ENCODE results near the gene GNAI3.

Gene GNAI3

DNA sequence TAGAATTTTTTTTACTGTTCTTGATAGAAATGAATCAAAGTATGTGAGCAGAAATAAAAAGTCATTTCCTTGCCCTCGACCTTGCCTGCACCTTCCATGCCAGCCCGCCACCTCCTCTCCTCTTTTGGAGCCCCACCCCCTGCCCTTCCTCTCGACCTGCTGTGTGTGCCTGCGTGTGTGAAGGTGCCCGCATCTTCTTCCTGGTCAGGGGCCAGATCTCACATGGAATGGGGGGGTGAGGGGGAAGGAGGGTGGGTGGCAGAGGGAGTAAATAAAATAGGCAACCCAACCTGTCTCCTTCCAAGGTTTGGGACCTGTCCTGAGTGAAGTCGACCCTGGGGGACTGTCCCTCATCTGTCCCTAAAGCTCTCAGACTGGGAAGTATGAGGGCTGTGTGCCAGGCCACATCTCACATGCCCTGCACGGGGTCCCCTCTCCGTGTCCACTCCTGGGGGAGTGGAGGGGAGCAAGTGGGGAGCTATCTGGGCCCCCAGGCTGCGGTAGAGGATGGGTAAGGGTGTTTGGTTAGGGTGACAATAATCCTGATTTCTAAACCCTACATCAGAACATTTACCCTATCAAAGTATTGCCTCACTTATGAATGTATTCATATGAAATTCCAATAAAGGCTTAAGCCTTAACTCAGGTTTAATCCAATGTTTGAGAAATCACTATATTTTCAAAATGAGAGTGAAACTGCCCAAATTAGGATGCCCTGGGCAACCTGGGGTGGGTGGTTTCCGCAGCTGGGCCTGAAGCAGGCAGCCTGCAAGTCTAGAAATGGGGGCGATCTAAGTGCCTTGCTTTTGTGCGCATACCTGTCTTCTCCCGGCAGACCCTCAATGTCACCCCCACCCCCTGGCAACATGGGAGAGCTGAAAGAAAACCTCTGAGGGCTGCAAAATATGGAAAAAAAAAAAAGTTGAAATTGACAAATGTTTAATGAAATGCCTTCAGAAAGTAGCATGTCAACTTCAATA is 86.6 kb downstream of the GNAI3 start:
- no peak overlapping the region for H3K56ac ChIP-seq (ENCODE audit: low read length)
- no peak for DNase-seq
- no peak overlapping the region for H4K5ac ChIP-seq (ENCODE audit: low read length)
- H2BK5ac ChIP-seq (ENCODE audit: low read length), result no peak overlapping the region
- no peak overlapping the region for H3K4me2 ChIP-seq (ENCODE audit: low read length)
- H3K18ac ChIP-seq (ENCODE audit: low read length), result no peak overlapping the region
- H3K27me3 ChIP-seq (ENCODE audit: insufficient read depth, low read length, poor library complexity), result no peaks in the 10 kb centered on the region
- H3K79me2 ChIP-seq (ENCODE audit: control insufficient read depth, insufficient read depth, low read length), result no peaks in the 10 kb centered on the region
- H3K23ac ChIP-seq (ENCODE audit: low read length), result no peak overlapping the region
- no peak overlapping the region for H2BK15ac ChIP-seq (replicated peaks; ENCODE audit: low read depth)
- H3K36me3 ChIP-seq (ENCODE audit: control insufficient read depth, insufficient read depth, low read length), result peaks cover 2% of the 10 kb centered on the region
- no peak overlapping the region for H3K4ac ChIP-seq (ENCODE audit: low read depth, low read length)
- no peak overlapping the region for H4K8ac ChIP-seq (ENCODE audit: low read depth, low read length)
- no peak overlapping the region for H3K9ac ChIP-seq (ENCODE audit: low read length)
- no CpG with 5 or more reads among the region's 13 CpGs for WGBS (ENCODE audit: extremely low coverage, insufficient coverage, low lambda C conversion rate)
- no peak overlapping the region for H3K4me3 ChIP-seq (ENCODE audit: low read length)
- no peak overlapping the region for H2AK5ac ChIP-seq (ENCODE audit: low read length)
- H3K4me1 ChIP-seq (ENCODE audit: control insufficient read depth, low read depth, low read length), result peaks cover 5% of the 10 kb centered on the region
- H3K79me1 ChIP-seq (ENCODE audit: low read length), result no peaks in the 10 kb centered on the region
- H3K27ac ChIP-seq (ENCODE audit: low read depth, low read length), result no peak overlapping the region
- no peak overlapping the region for H2BK120ac ChIP-seq (ENCODE audit: low read depth, low read length)

- Histone ChIP-seq H2AK5ac (ENCODE audit: low read length) (no peak overlapping the region), H3K79me1 (ENCODE audit: low read length) (no peaks in the 10 kb centered on the region), H3K79me2 (ENCODE audit: control insufficient read depth, insufficient read depth, low read length) (no peaks in the 10 kb centered on the region), H3K56ac (ENCODE audit: low read length) (no peak overlapping the region), H3K18ac (ENCODE audit: low read length) (no peak overlapping the region), H3K36me3 (ENCODE audit: control insufficient read depth, insufficient read depth, low read length) (peaks cover 2% of the 10 kb centered on the region), H4K8ac (ENCODE audit: low read depth, low read length) (no peak overlapping the region), H3K4ac (ENCODE audit: low read depth, low read length) (no peak overlapping the region), H3K23ac (ENCODE audit: low read length) (no peak overlapping the region), H3K9ac (ENCODE audit: low read length) (no peak overlapping the region), H3K27ac (ENCODE audit: low read depth, low read length) (peak overlapping the region; percentile 14), H3K4me3 (ENCODE audit: low read length) (no peak overlapping the region), H2BK120ac (ENCODE audit: low read depth, low read length) (no peak overlapping the region), H2BK15ac (replicated peaks; ENCODE audit: low read depth) (no peak overlapping the region), H4K5ac (ENCODE audit: low read length) (no peak overlapping the region), H3K4me1 (ENCODE audit: control insufficient read depth, low read depth, low read length) (peaks cover 5% of the 10 kb centered on the region), H3K4me2 (ENCODE audit: low read length) (no peak overlapping the region), H2BK5ac (ENCODE audit: low read length) (no peak overlapping the region), H3K27me3 (ENCODE audit: insufficient read depth, low read length, poor library complexity) (no peaks in the 10 kb centered on the region)
- DNase-seq, result no peak
- WGBS (ENCODE audit: extremely low coverage, insufficient coverage, low lambda C conversion rate), result no CpG with 5 or more reads among the region's 2 CpGs
Observed at GRCh38 chr1:109635862-109636200, 87.4 kb downstream of the GNAI3 start.

GRCh38 chr1:109636201-109636952 is 88.0 kb downstream of the GNAI3 start:
- no CpG with 5 or more reads among the region's 9 CpGs for WGBS (ENCODE audit: extremely low coverage, insufficient coverage, low lambda C conversion rate)
- H2AK5ac ChIP-seq (ENCODE audit: low read length), result no peak overlapping the region
- no peak overlapping the region for H4K5ac ChIP-seq (ENCODE audit: low read length)
- peak overlapping the region; percentile 36 for H3K56ac ChIP-seq (ENCODE audit: low read length)
- H3K4me1 ChIP-seq (ENCODE audit: control insufficient read depth, low read depth, low read length), result peaks cover 5% of the 10 kb centered on the region
- no peaks in the 10 kb centered on the region for H3K79me2 ChIP-seq (ENCODE audit: control insufficient read depth, insufficient read depth, low read length)
- H3K4me2 ChIP-seq (ENCODE audit: low read length), result no peak overlapping the region
- H2BK120ac ChIP-seq (ENCODE audit: low read depth, low read length), result no peak overlapping the region
- H3K18ac ChIP-seq (ENCODE audit: low read length), result no peak overlapping the region
- H3K36me3 ChIP-seq (ENCODE audit: control insufficient read depth, insufficient read depth, low read length), result no peaks in the 10 kb centered on the region
- H3K27ac ChIP-seq (ENCODE audit: low read depth, low read length), result peak overlapping the region; percentile 14
- no peak overlapping the region for H4K8ac ChIP-seq (ENCODE audit: low read depth, low read length)
- H3K27me3 ChIP-seq (ENCODE audit: insufficient read depth, low read length, poor library complexity), result no peaks in the 10 kb centered on the region
- no peaks in the 10 kb centered on the region for H3K79me1 ChIP-seq (ENCODE audit: low read length)
- H2BK5ac ChIP-seq (ENCODE audit: low read length), result no peak overlapping the region
- H2BK15ac ChIP-seq (replicated peaks; ENCODE audit: low read depth), result no peak overlapping the region
- peak; percentile 66 for DNase-seq
- no peak overlapping the region for H3K4ac ChIP-seq (ENCODE audit: low read depth, low read length)
- H3K4me3 ChIP-seq (ENCODE audit: low read length), result no peak overlapping the region
- H3K9ac ChIP-seq (ENCODE audit: low read length), result no peak overlapping the region
- no peak overlapping the region for H3K23ac ChIP-seq (ENCODE audit: low read length)

DNA sequence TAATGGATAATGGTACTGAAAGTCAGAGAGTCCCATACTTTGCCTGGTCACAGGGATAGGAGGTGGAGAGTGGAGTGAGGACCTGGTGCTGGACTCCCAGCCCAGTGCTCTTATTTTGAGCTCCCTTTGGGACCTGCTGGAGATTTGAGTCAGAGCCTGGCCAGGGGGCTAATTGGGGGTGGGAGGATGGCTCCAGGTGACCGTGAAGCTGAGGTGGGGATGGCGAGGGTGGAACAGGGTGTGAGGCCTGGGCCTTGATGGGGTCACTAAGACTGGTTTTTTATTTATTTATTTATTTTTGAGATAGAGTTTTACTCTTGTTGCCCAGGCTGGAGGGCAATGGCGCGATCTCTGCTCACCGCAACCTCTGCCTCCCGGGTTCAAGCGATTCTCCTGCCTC is 89.0 kb downstream of the GNAI3 start:
- no CpG with 5 or more reads among the region's 7 CpGs for WGBS (ENCODE audit: extremely low coverage, insufficient coverage, low lambda C conversion rate)
- no peak overlapping the region for H4K8ac ChIP-seq (ENCODE audit: low read depth, low read length)
- no peak overlapping the region for H3K9ac ChIP-seq (ENCODE audit: low read length)
- H3K79me2 ChIP-seq (ENCODE audit: control insufficient read depth, insufficient read depth, low read length), result no peaks in the 10 kb centered on the region
- H4K5ac ChIP-seq (ENCODE audit: low read length), result no peak overlapping the region
- H2BK120ac ChIP-seq (ENCODE audit: low read depth, low read length), result no peak overlapping the region
- H3K27ac ChIP-seq (ENCODE audit: low read depth, low read length), result no peak overlapping the region
- no peak overlapping the region for H2BK15ac ChIP-seq (replicated peaks; ENCODE audit: low read depth)
- H3K23ac ChIP-seq (ENCODE audit: low read length), result no peak overlapping the region
- H3K36me3 ChIP-seq (ENCODE audit: control insufficient read depth, insufficient read depth, low read length), result no peaks in the 10 kb centered on the region
- no peak overlapping the region for H3K4ac ChIP-seq (ENCODE audit: low read depth, low read length)
- H3K4me3 ChIP-seq (ENCODE audit: low read length), result no peak overlapping the region
- H2BK5ac ChIP-seq (ENCODE audit: low read length), result no peak overlapping the region
- H3K4me1 ChIP-seq (ENCODE audit: control insufficient read depth, low read depth, low read length), result peaks cover 5% of the 10 kb centered on the region
- H3K56ac ChIP-seq (ENCODE audit: low read length), result no peak overlapping the region
- no peaks in the 10 kb centered on the region for H3K79me1 ChIP-seq (ENCODE audit: low read length)
- no peak overlapping the region for H3K18ac ChIP-seq (ENCODE audit: low read length)
- H2AK5ac ChIP-seq (ENCODE audit: low read length), result no peak overlapping the region
- no peak overlapping the region for H3K4me2 ChIP-seq (ENCODE audit: low read length)
- no peak for DNase-seq
- no peaks in the 10 kb centered on the region for H3K27me3 ChIP-seq (ENCODE audit: insufficient read depth, low read length, poor library complexity)

DNA sequence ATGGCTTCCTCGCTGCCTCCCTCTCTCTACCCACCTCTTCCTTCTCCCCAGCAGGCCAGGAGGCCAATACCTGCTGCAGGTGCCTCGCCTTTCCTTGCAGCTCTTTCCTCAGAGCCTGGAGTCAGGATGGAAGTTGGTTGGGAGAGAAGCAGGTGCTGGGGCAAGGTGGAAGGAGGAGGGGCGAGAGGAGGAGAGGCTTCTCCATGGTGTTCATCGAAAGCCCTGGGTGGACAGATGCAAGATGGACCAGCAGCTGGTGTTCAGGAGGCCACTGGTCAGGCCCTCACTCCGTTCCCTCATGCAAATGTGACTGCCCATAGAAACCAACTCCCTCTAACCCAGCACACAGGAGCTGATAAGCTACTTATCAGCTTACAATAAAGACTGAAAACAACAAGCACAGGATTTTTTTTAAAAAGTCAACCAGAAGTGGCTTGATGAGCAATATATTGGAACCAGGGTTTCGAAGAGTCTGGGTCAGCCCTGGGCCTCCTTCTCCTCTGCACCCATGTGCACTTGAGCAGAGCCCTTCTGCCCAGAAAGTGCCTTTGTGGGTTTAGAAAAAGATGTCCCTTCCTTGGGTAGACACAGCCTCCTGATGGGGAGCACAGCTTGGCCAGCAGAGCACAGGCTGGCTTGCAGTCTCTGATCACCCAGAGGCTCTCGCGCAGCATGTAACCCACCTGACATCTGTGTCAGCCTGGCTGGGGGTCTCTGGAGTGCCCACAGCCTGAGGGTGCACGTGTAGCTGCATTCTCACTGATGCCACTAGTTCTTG is 90.8 kb downstream of the GNAI3 start:
- Histone ChIP-seq H3K4ac (ENCODE audit: low read depth, low read length) (no peak overlapping the region), H3K4me3 (ENCODE audit: low read length) (no peak overlapping the region), H3K36me3 (ENCODE audit: control insufficient read depth, insufficient read depth, low read length) (no peaks in the 10 kb centered on the region), H3K79me1 (ENCODE audit: low read length) (no peaks in the 10 kb centered on the region), H3K9ac (ENCODE audit: low read length) (no peak overlapping the region), H2BK15ac (replicated peaks; ENCODE audit: low read depth) (no peak overlapping the region), H3K4me1 (ENCODE audit: control insufficient read depth, low read depth, low read length) (peaks cover 5% of the 10 kb centered on the region), H2BK5ac (ENCODE audit: low read length) (no peak overlapping the region), H4K8ac (ENCODE audit: low read depth, low read length) (no peak overlapping the region), H3K27ac (ENCODE audit: low read depth, low read length) (no peak overlapping the region), H3K56ac (ENCODE audit: low read length) (no peak overlapping the region), H2AK5ac (ENCODE audit: low read length) (no peak overlapping the region), H3K79me2 (ENCODE audit: control insufficient read depth, insufficient read depth, low read length) (no peaks in the 10 kb centered on the region), H3K27me3 (ENCODE audit: insufficient read depth, low read length, poor library complexity) (no peaks in the 10 kb centered on the region), H3K4me2 (ENCODE audit: low read length) (no peak overlapping the region), H2BK120ac (ENCODE audit: low read depth, low read length) (no peak overlapping the region), H3K18ac (ENCODE audit: low read length) (no peak overlapping the region), H4K5ac (ENCODE audit: low read length) (no peak overlapping the region), H3K23ac (ENCODE audit: low read length) (no peak overlapping the region)
- WGBS (ENCODE audit: extremely low coverage, insufficient coverage, low lambda C conversion rate), result no CpG with 5 or more reads among the region's 9 CpGs
- no peak for DNase-seq
